ENCODE results near the gene LHPP. TPM values are rescaled to one million over a fixed set of nuclear protein-coding genes. Genes with fewer than 3 reads are reported as not detected.

The LHPP gene
- total and polyA plus RNA-seq, 10 of the 15 experiments (the other 5 are each of a cell fraction or from before 2014, with no cell fraction given) = 0.79 to 9.8 (median 6.7) TPM

DNA sequence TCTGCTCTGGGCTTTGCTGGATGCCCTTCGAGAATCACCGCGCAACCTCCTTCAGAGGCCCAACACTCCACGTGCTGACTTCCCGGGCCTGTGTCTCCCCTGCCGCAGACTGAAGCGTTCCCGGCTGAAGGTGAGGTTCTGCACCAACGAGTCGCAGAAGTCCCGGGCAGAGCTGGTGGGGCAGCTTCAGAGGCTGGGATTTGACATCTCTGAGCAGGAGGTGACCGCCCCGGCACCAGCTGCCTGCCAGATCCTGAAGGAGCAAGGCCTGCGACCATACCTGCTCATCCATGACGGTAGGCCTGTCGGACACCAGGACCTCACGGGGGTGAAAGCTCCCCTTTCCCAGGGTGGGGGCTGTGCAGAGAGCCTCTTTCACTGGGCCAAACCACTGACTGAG, 22.4 kb downstream of the LHPP start:
- Histone ChIP-seq H3K79me2 (ENCODE audit: control insufficient read depth, insufficient read depth, low read length) (no peaks in the 10 kb centered on the region), H3K27me3 (replicated peaks in 1 of 2; ENCODE audit: control insufficient read depth in 2 of 2, insufficient read depth in 2 of 2, low read length in 1 of 2) (no peaks in the 10 kb centered on the region; a peak in 1 of 4 replicates), H3K9ac (ENCODE audit: control insufficient read depth, insufficient read depth, low read length) (no peak overlapping the region), H2AFZ (ENCODE audit: control insufficient read depth, low read depth, low read length) (no peak overlapping the region), H3K4me3 (no peak overlapping the region), H4K20me1 (ENCODE audit: control insufficient read depth, insufficient read depth) (no peaks in the 10 kb centered on the region), H3K36me3 (ENCODE audit: control insufficient read depth in 2 of 2, insufficient read depth in 2 of 2, low read length in 1 of 2) (no peaks in the 10 kb centered on the region), H3K4me1 (ENCODE audit: control insufficient read depth, insufficient read depth, low read length) (no peaks in the 10 kb centered on the region), H3K9me3 (replicated peaks; ENCODE audit: control insufficient read depth, insufficient read depth, low read length) (no peaks in the 10 kb centered on the region; the same call in 1 of the 3 replicates), H3K27ac (ENCODE audit: control insufficient read depth, insufficient read depth) (no peak overlapping the region), H3K4me2 (ENCODE audit: control insufficient read depth, insufficient read depth) (no peak overlapping the region)
- intact Hi-C loops (cut with micrococcal nuclease; ENCODE audit: unreplicated experiment) (no loop called here), in situ Hi-C loops (cut with MboI) (no loop called here)
- RAD21 ChIA-PET (ENCODE audit: unreplicated experiment) = no interaction called here
- 73% methylated on average over 17 of the region's 17 CpGs for WGBS (ENCODE audit: insufficient coverage, insufficient replicate concordance, low lambda C conversion rate, missing lambda C conversion rate)
- TF ChIP-seq, protein P1, sequence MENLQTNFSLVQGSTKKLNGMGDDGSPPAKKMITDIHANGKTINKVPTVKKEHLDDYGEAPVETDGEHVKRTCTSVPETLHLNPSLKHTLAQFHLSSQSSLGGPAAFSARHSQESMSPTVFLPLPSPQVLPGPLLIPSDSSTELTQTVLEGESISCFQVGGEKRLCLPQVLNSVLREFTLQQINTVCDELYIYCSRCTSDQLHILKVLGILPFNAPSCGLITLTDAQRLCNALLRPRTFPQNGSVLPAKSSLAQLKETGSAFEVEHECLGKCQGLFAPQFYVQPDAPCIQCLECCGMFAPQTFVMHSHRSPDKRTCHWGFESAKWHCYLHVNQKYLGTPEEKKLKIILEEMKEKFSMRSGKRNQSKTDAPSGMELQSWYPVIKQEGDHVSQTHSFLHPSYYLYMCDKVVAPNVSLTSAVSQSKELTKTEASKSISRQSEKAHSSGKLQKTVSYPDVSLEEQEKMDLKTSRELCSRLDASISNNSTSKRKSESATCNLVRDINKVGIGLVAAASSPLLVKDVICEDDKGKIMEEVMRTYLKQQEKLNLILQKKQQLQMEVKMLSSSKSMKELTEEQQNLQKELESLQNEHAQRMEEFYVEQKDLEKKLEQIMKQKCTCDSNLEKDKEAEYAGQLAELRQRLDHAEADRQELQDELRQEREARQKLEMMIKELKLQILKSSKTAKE (IDR thresholded peaks at IDR 0.05; ENCODE audit: low read depth, poor library complexity, severe bottlenecking) = no peak
- TF ChIP-seq HDAC2 (IDR thresholded peaks at IDR 0.05) = no peak
- DNase-seq (ENCODE audit: low read depth, low spot score) = no peak
- CTCF ChIA-PET = no interaction called here
- POLR2A ChIA-PET = no interaction called here
- SMC1A ChIA-PET (ENCODE audit: uncharacterized antibody, unreplicated experiment) = no interaction called here
- BruUV-seq (replicated peaks) = no TSS peak
- no peak for ATAC-seq
- FAIRE-seq = no peak

DNA sequence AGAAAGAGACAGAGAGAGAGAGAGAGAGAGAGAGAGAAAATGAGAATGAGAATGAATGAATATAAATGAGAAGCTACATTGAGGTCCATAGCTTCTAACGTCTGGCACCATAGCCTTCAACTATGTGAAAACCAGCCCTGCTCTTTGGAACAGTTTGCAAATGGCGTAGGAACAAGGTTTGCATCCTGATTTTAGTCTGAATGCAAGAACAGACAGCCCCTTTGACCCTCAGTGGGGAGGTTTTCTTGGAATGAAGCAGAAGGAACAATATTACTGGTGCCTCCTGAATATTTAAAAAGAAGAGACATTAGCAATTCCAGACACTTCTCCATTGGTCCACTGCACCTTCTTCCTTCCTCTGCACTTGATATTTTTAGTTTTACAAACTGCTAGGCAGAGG, 23.0 kb downstream of the LHPP start:
- H3K4me3 ChIP-seq = no peak overlapping the region
- no TSS peak for BruUV-seq (replicated peaks)
- no peaks in the 10 kb centered on the region for H3K36me3 ChIP-seq (ENCODE audit: control insufficient read depth in 2 of 2, insufficient read depth in 2 of 2, low read length in 1 of 2)
- TF ChIP-seq CREB1 (IDR thresholded peaks at IDR 0.05; ENCODE audit: low read depth) = no peak
- TF ChIP-seq NRF1 (conservative IDR thresholded peaks at IDR 0.05; ENCODE audit: low read depth, low read length) = no peak
- TF ChIP-seq EED (IDR thresholded peaks at IDR 0.05; ENCODE audit: low read depth) = no peak
- TF ChIP-seq SIN3A (IDR thresholded peaks at IDR 0.05; ENCODE audit: low read depth, low read length) = no peak
- H4K20me1 ChIP-seq (ENCODE audit: control insufficient read depth, insufficient read depth) = no peaks in the 10 kb centered on the region
- no peak for ATAC-seq
- WGBS (ENCODE audit: insufficient coverage, insufficient replicate concordance, low lambda C conversion rate, missing lambda C conversion rate) = 40% methylated on average over 2 of the region's 2 CpGs
- H3K79me2 ChIP-seq (ENCODE audit: control insufficient read depth, insufficient read depth, low read length) = no peaks in the 10 kb centered on the region
- in situ Hi-C loops (cut with MboI) = no loop called here
- intact Hi-C loops (cut with micrococcal nuclease; ENCODE audit: unreplicated experiment) = no loop called here
- RAD21 ChIA-PET (ENCODE audit: unreplicated experiment) = no interaction called here
- no peak for DNase-seq (ENCODE audit: low read depth, low spot score)
- CTCF ChIA-PET = no interaction called here
- H3K27me3 ChIP-seq (replicated peaks in 1 of 2; ENCODE audit: control insufficient read depth in 2 of 2, insufficient read depth in 2 of 2, low read length in 1 of 2) = no peaks in the 10 kb centered on the region; a peak in 1 of 4 replicates
- H3K9me3 ChIP-seq (replicated peaks; ENCODE audit: control insufficient read depth, insufficient read depth, low read length) = no peaks in the 10 kb centered on the region; the same call in 1 of the 3 replicates
- no peak overlapping the region for H3K27ac ChIP-seq (ENCODE audit: control insufficient read depth, insufficient read depth)
- FAIRE-seq = no peak
- H3K4me1 ChIP-seq (ENCODE audit: control insufficient read depth, insufficient read depth, low read length) = no peaks in the 10 kb centered on the region
- H2AFZ ChIP-seq (ENCODE audit: control insufficient read depth, low read depth, low read length) = no peak overlapping the region
- H3K4me2 ChIP-seq (ENCODE audit: control insufficient read depth, insufficient read depth) = no peak overlapping the region
- POLR2A ChIA-PET = no interaction called here
- SMC1A ChIA-PET (ENCODE audit: uncharacterized antibody, unreplicated experiment) = interaction anchor here (0.6 kb wide), 1 partner anchor 28 kb away, joined by 4 read pairs; no protein-coding TSS in a partner anchor
- no peak overlapping the region for H3K9ac ChIP-seq (ENCODE audit: control insufficient read depth, insufficient read depth, low read length)
